IPS-NIHi7 (cell line): ENCODE results near the gene D2HGDH.
"Not testable (repeated sequence)": the region's sequence is repeated elsewhere in the genome, so short reads cannot be mapped to it uniquely, and the experiment has no call there.

Experiments
- DNase-seq: peaks from one replicate; pipeline ENCODE4 v3.0.0; 2012; ENCODE audit warnings: mixed read lengths; ENCODE audit errors: extremely low spot score

D2HGDH gene

GRCh38 chr2:241724975-241725870, 9.2 kb upstream of the D2HGDH start:
- DNase-seq = no peak

- DNase-seq = no peak
These were observed 8.0 kb upstream of the D2HGDH start for GRCh38 chr2:241726459-241726858.

- DNase-seq = no peak
These were observed 6.4 kb upstream of the D2HGDH start for GRCh38 chr2:241728000-241728399.

- no peak for DNase-seq
These were observed 5.8 kb upstream of the D2HGDH start for GRCh38 chr2:241728627-241729026.

GRCh38 chr2:241729868-241730267, 4.6 kb upstream of the D2HGDH start:
- DNase-seq = no peak

GRCh38 chr2:241730671-241731293, 3.6 kb upstream of the D2HGDH start:
- DNase-seq = no peak

GRCh38 chr2:241732513-241733186, 1.8 kb upstream of the D2HGDH start:
- not testable (repeated sequence) for DNase-seq

GRCh38 chr2:241733391-241734207, 831 bp upstream of the D2HGDH start:
- no peak for DNase-seq

GRCh38 chr2:241734208-241734466, 293 bp upstream of the D2HGDH start:
- DNase-seq = no peak

- no peak for DNase-seq
These were observed 1.7 kb downstream of the D2HGDH start for GRCh38 chr2:241736111-241736510.

GRCh38 chr2:241738040-241738686, 3.7 kb downstream of the D2HGDH start:
- DNase-seq = no peak

- no peak for DNase-seq
These were observed 4.7 kb downstream of the D2HGDH start for GRCh38 chr2:241739177-241739576.

- no peak for DNase-seq
These were observed 5.2 kb downstream of the D2HGDH start for GRCh38 chr2:241739651-241740050.

GRCh38 chr2:241741016-241741415, 6.6 kb downstream of the D2HGDH start:
- no peak for DNase-seq

GRCh38 chr2:241742320-241742939, 8.0 kb downstream of the D2HGDH start:
- no peak for DNase-seq

GRCh38 chr2:241743008-241743407, 8.6 kb downstream of the D2HGDH start:
- not testable (repeated sequence) for DNase-seq

- no peak for DNase-seq
These were observed 9.2 kb downstream of the D2HGDH start for GRCh38 chr2:241743620-241744019.

GRCh38 chr2:241744028-241744754, 9.8 kb downstream of the D2HGDH start:
- no peak for DNase-seq

- no peak for DNase-seq
These were observed 10.8 kb downstream of the D2HGDH start for GRCh38 chr2:241745276-241745675.

GRCh38 chr2:241746084-241746483, 11.7 kb downstream of the D2HGDH start:
- DNase-seq = no peak
